ENCODE data around the gene CLEC2D.
"Not testable (repeated sequence)": the region's sequence is repeated elsewhere in the genome, so short reads cannot be mapped to it uniquely, and the experiment has no call there.

CLEC2D gene

DNA sequence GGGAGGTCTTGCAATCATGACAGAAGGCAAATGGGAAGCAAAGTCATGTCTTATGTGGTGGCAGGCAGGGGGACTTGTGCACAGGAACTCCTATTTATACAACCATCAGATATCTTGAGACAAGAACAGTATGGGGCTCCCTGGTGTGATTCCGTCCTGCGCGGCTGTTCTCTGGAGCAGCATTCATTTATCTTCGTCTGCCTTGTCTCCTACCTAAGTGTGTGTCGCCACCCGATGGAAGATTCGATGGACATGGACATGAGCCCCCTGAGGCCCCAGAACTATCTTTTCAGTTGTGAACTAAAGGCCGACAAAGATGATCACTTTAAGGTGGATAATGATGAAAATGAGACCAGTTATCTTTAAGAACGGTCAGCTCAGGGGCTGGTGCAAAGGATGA, 25.6 kb downstream of the CLEC2D start:
- H3K4me1 ChIP-seq (ENCODE audit: control insufficient read depth, insufficient read depth, low read depth, low read length); H3K14ac ChIP-seq (ENCODE audit: low read length in 2 of 2); H3K4me2 ChIP-seq (ENCODE audit: low read length, poor library complexity, severe bottlenecking); H2AFZ ChIP-seq (ENCODE audit: low read depth, low read length); H4K8ac ChIP-seq (ENCODE audit: low read length); H3K4me3 ChIP-seq (ENCODE audit: insufficient read depth in 1 of 2, low read depth in 1 of 2, low read length in 2 of 2); H3K4ac ChIP-seq (ENCODE audit: low read depth in 1 of 2, low read length in 2 of 2); H3K79me1 ChIP-seq (replicated peaks; ENCODE audit: low read length, poor library complexity, severe bottlenecking); H2BK15ac ChIP-seq (ENCODE audit: low read depth, poor library complexity, severe bottlenecking); DNase-seq; H3K27me3 ChIP-seq (ENCODE audit: control insufficient read depth in 1 of 2, insufficient read depth in 1 of 2, low read length in 2 of 2); H3K27ac ChIP-seq (ENCODE audit: low read length, poor library complexity, severe bottlenecking); H4K91ac ChIP-seq (ENCODE audit: low read length); H3K18ac ChIP-seq (ENCODE audit: low read depth in 1 of 2, low read length in 2 of 2); H2BK5ac ChIP-seq (ENCODE audit: low read depth, low read length, poor library complexity, severe bottlenecking); H3K23ac ChIP-seq (ENCODE audit: low read length in 2 of 2); H2BK120ac ChIP-seq (ENCODE audit: low read depth, low read length); H2BK12ac ChIP-seq (ENCODE audit: low read length in 2 of 2); H3K9me3 ChIP-seq (ENCODE audit: control insufficient read depth, low read length); H2AK5ac ChIP-seq (ENCODE audit: low read length, severe bottlenecking); H3K9ac ChIP-seq (ENCODE audit: low read length): not testable (repeated sequence)
- H3K36me3 ChIP-seq (ENCODE audit: control insufficient read depth in 1 of 2, insufficient read depth in 2 of 2, low read depth in 1 of 2, low read length in 2 of 2): peaks cover 6 to 33% of the 10 kb centered on the region in 2 experiments
- WGBS: 98% methylated on average over 9 of the region's 9 CpGs

DNA sequence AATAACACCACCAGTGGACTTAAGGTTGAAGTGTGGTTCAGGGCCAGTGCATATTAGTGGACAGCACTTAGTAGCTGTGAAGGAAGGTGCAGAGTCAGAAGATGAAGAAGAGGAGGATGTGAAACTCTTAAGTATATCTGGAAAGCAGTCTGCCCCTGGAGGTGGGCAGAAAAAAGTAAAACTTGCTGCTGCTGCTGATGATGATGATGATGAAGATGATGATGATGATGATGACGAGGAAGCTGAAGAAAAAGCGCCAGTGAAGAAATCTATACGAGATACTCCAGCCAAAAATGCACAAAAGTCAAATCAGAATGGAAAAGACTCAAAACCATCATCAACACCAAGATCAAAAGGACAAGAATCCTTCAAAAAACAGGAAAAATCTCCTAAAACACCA, 26.1 kb downstream of the CLEC2D start:
- H3K4me2 ChIP-seq (ENCODE audit: low read length, poor library complexity, severe bottlenecking); H3K4me3 ChIP-seq (ENCODE audit: insufficient read depth in 1 of 2, low read depth in 1 of 2, low read length in 2 of 2); H4K8ac ChIP-seq (ENCODE audit: low read length); H3K27ac ChIP-seq (ENCODE audit: low read length, poor library complexity, severe bottlenecking); H2BK5ac ChIP-seq (ENCODE audit: low read depth, low read length, poor library complexity, severe bottlenecking); H3K4ac ChIP-seq (ENCODE audit: low read depth in 1 of 2, low read length in 2 of 2); H3K27me3 ChIP-seq (ENCODE audit: control insufficient read depth in 1 of 2, insufficient read depth in 1 of 2, low read length in 2 of 2); H3K9me3 ChIP-seq (ENCODE audit: control insufficient read depth, low read length); DNase-seq; H2AFZ ChIP-seq (ENCODE audit: low read depth, low read length); H3K23ac ChIP-seq (ENCODE audit: low read length in 2 of 2); H3K18ac ChIP-seq (ENCODE audit: low read depth in 1 of 2, low read length in 2 of 2); H4K91ac ChIP-seq (ENCODE audit: low read length); H2BK120ac ChIP-seq (ENCODE audit: low read depth, low read length); H2AK5ac ChIP-seq (ENCODE audit: low read length, severe bottlenecking); H3K9ac ChIP-seq (ENCODE audit: low read length); H3K14ac ChIP-seq (ENCODE audit: low read length in 2 of 2); H3K79me1 ChIP-seq (replicated peaks; ENCODE audit: low read length, poor library complexity, severe bottlenecking); H3K4me1 ChIP-seq (ENCODE audit: control insufficient read depth, insufficient read depth, low read depth, low read length); H2BK12ac ChIP-seq (ENCODE audit: low read length in 2 of 2); H2BK15ac ChIP-seq (ENCODE audit: low read depth, poor library complexity, severe bottlenecking): not testable (repeated sequence)
- no CpG with 5 or more reads among the region's 3 CpGs for WGBS
- H3K36me3 ChIP-seq (ENCODE audit: control insufficient read depth in 1 of 2, insufficient read depth in 2 of 2, low read depth in 1 of 2, low read length in 2 of 2): peaks cover 6 to 32% of the 10 kb centered on the region in 2 experiments

DNA sequence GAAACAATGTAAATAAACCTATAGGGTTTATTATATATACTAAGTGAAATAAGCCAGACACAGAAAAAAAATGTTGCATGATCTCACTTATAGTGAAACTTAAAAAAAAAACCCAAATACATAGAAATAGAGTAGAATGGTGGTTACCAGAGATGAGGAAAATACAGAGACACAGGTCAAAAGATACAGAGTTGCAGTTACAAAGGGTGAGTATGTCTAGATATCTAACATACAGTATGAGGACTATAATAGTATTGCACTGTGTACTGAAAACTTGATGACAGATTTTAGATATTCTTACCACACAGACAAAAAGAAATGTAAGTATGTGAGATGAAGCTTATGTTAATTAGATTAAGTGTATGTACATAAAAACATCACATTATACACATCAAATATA, 28.1 kb downstream of the CLEC2D start:
- Histone ChIP-seq H3K4ac (ENCODE audit: low read depth in 1 of 2, low read length in 2 of 2) (no peak overlapping the region), H2BK5ac (ENCODE audit: low read depth, low read length, poor library complexity, severe bottlenecking) (no peak overlapping the region), H3K4me3 (ENCODE audit: insufficient read depth in 1 of 2, low read depth in 1 of 2, low read length in 2 of 2) (no peak overlapping the region), H2BK12ac (ENCODE audit: low read length in 2 of 2) (no peak overlapping the region), H3K9me3 (ENCODE audit: control insufficient read depth, low read length) (no peaks in the 10 kb centered on the region), H3K18ac (ENCODE audit: low read depth in 1 of 2, low read length in 2 of 2) (no peak overlapping the region), H3K27me3 (ENCODE audit: control insufficient read depth in 1 of 2, insufficient read depth in 1 of 2, low read length in 2 of 2) (no peaks in the 10 kb centered on the region), H3K4me1 (ENCODE audit: control insufficient read depth, insufficient read depth, low read depth, low read length) (no peaks in the 10 kb centered on the region), H3K36me3 (ENCODE audit: control insufficient read depth in 1 of 2, insufficient read depth in 2 of 2, low read depth in 1 of 2, low read length in 2 of 2) (peaks cover 6 to 26% of the 10 kb centered on the region in 2 experiments), H2AK5ac (ENCODE audit: low read length, severe bottlenecking) (no peak overlapping the region), H3K14ac (ENCODE audit: low read length in 2 of 2) (no peak overlapping the region), H3K23ac (ENCODE audit: low read length in 2 of 2) (no peak overlapping the region), H2BK120ac (ENCODE audit: low read depth, low read length) (no peak overlapping the region), H2BK15ac (ENCODE audit: low read depth, poor library complexity, severe bottlenecking) (no peak overlapping the region), H2AFZ (ENCODE audit: low read depth, low read length) (no peak overlapping the region), H3K9ac (ENCODE audit: low read length) (no peak overlapping the region), H4K8ac (ENCODE audit: low read length) (no peak overlapping the region), H3K4me2 (ENCODE audit: low read length, poor library complexity, severe bottlenecking) (no peak overlapping the region), H3K79me1 (replicated peaks; ENCODE audit: low read length, poor library complexity, severe bottlenecking) (no peaks in the 10 kb centered on the region), H4K91ac (ENCODE audit: low read length) (no peak overlapping the region), H3K27ac (ENCODE audit: low read length, poor library complexity, severe bottlenecking) (no peak overlapping the region)
- DNase-seq: no peak

DNA sequence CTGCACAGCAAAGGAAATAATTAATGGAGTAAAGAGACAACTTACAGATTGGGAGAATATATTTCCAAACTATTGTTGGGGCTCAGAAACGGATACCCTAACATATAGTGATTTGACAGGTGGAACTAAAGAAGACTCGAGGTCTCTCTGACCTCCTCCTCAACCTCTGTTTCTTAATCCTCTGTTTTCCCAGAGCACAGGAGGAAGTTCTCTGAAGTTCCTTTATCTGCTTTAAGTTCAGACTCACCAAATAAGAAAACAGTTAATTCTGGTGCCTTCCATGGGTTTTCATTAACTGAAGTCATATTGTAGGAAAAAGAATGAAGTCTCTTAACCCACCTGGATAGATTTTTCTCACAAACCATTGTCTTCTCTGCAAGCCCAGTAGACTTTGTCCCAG, 29.2 kb downstream of the CLEC2D start:
- Histone ChIP-seq H3K18ac (ENCODE audit: low read depth in 1 of 2, low read length in 2 of 2) (no peak overlapping the region), H3K14ac (ENCODE audit: low read length in 2 of 2) (no peak overlapping the region), H4K91ac (ENCODE audit: low read length) (no peak overlapping the region), H3K4me2 (ENCODE audit: low read length, poor library complexity, severe bottlenecking) (no peak overlapping the region), H3K9me3 (ENCODE audit: control insufficient read depth, low read length) (no peaks in the 10 kb centered on the region), H3K9ac (ENCODE audit: low read length) (no peak overlapping the region), H3K23ac (ENCODE audit: low read length in 2 of 2) (no peak overlapping the region), H3K79me1 (replicated peaks; ENCODE audit: low read length, poor library complexity, severe bottlenecking) (no peaks in the 10 kb centered on the region), H2BK120ac (ENCODE audit: low read depth, low read length) (no peak overlapping the region), H2AFZ (ENCODE audit: low read depth, low read length) (no peak overlapping the region), H3K27me3 (ENCODE audit: control insufficient read depth in 1 of 2, insufficient read depth in 1 of 2, low read length in 2 of 2) (no peaks in the 10 kb centered on the region), H2BK12ac (ENCODE audit: low read length in 2 of 2) (no peak overlapping the region), H3K27ac (ENCODE audit: low read length, poor library complexity, severe bottlenecking) (no peak overlapping the region), H4K8ac (ENCODE audit: low read length) (no peak overlapping the region), H2AK5ac (ENCODE audit: low read length, severe bottlenecking) (no peak overlapping the region), H3K4me1 (ENCODE audit: control insufficient read depth, insufficient read depth, low read depth, low read length) (no peaks in the 10 kb centered on the region), H2BK15ac (ENCODE audit: low read depth, poor library complexity, severe bottlenecking) (no peak overlapping the region), H3K4ac (ENCODE audit: low read depth in 1 of 2, low read length in 2 of 2) (no peak overlapping the region), H2BK5ac (ENCODE audit: low read depth, low read length, poor library complexity, severe bottlenecking) (no peak overlapping the region), H3K36me3 (ENCODE audit: control insufficient read depth in 1 of 2, insufficient read depth in 2 of 2, low read depth in 1 of 2, low read length in 2 of 2) (peaks cover 6 to 16% of the 10 kb centered on the region in 2 experiments), H3K4me3 (ENCODE audit: insufficient read depth in 1 of 2, low read depth in 1 of 2, low read length in 2 of 2) (no peak overlapping the region)
- WGBS: 97% methylated on average over 2 of the region's 2 CpGs
- DNase-seq: no peak

Measured in mesenchymal stem cell (in vitro differentiated cells and primary cell).